PC-9 (cell line): ENCODE measurements around the gene ZNF23.

ENCODE experiments used
- CTCF ChIP-seq: fragments of 200-600 bp; sonication (generic); conservative IDR thresholded peaks from 2 replicates; pipeline ENCODE4 v1.6.1; 2017; ENCODE audit warnings: mixed run types, antibody characterized with exemption, mild to moderate bottlenecking, moderate library complexity
- EZH2 ChIP-seq: fragments of 200-600 bp; sonication (generic); IDR thresholded peaks from 2 replicates; pipeline ENCODE4 v1.8.0; 2017; ENCODE audit warnings: antibody characterized with exemption, low read depth

GRCh38 chr16:71493213-71493612, 31.2 kb upstream of the ZNF23 start:
- TF ChIP-seq EZH2 (no peak), CTCF (no peak)
